ENCODE measurements around the gene CAP2.

Gene CAP2

GRCh38 chr6:17485946-17486345, 92.6 kb downstream of the CAP2 start:
- H4K20me1 ChIP-seq (ENCODE audit: control insufficient read depth, insufficient read depth, low read depth, low read length) = no peaks in the 10 kb centered on the region
- H3K4me2 ChIP-seq (ENCODE audit: low read length) = no peak overlapping the region
- no peaks in the 10 kb centered on the region for H3K27me3 ChIP-seq (ENCODE audit: control insufficient read depth, low read length)
- TF ChIP-seq, protein P1, sequence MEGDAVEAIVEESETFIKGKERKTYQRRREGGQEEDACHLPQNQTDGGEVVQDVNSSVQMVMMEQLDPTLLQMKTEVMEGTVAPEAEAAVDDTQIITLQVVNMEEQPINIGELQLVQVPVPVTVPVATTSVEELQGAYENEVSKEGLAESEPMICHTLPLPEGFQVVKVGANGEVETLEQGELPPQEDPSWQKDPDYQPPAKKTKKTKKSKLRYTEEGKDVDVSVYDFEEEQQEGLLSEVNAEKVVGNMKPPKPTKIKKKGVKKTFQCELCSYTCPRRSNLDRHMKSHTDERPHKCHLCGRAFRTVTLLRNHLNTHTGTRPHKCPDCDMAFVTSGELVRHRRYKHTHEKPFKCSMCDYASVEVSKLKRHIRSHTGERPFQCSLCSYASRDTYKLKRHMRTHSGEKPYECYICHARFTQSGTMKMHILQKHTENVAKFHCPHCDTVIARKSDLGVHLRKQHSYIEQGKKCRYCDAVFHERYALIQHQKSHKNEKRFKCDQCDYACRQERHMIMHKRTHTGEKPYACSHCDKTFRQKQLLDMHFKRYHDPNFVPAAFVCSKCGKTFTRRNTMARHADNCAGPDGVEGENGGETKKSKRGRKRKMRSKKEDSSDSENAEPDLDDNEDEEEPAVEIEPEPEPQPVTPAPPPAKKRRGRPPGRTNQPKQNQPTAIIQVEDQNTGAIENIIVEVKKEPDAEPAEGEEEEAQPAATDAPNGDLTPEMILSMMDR (IDR thresholded peaks at IDR 0.05; ENCODE audit: low read depth, low read length, poor library complexity, severe bottlenecking) = no peak
- no peak for TF ChIP-seq EZH2phosphoT487 (IDR thresholded peaks at IDR 0.05; ENCODE audit: borderline replicate concordance, low read length)
- H3F3A ChIP-seq (ENCODE audit: control insufficient read depth, insufficient read depth) = no peaks in the 10 kb centered on the region
- no peaks in the 10 kb centered on the region for H3K9me2 ChIP-seq (replicated peaks; ENCODE audit: control insufficient read depth, low read length)
- no peaks in the 10 kb centered on the region for H3K36me3 ChIP-seq (ENCODE audit: control insufficient read depth, low read length)
- H3K4me1 ChIP-seq (ENCODE audit: control insufficient read depth, low read length) = no peaks in the 10 kb centered on the region
- no peak overlapping the region for H3K4me3 ChIP-seq (ENCODE audit: low read length)
- no peak overlapping the region for H3K27ac ChIP-seq (ENCODE audit: low read depth, low read length)
- H3K79me2 ChIP-seq (ENCODE audit: control insufficient read depth, low read length) = no peaks in the 10 kb centered on the region
- no peaks in the 10 kb centered on the region for H3K9me3 ChIP-seq (ENCODE audit: control insufficient read depth, insufficient read depth, low read length)

DNA sequence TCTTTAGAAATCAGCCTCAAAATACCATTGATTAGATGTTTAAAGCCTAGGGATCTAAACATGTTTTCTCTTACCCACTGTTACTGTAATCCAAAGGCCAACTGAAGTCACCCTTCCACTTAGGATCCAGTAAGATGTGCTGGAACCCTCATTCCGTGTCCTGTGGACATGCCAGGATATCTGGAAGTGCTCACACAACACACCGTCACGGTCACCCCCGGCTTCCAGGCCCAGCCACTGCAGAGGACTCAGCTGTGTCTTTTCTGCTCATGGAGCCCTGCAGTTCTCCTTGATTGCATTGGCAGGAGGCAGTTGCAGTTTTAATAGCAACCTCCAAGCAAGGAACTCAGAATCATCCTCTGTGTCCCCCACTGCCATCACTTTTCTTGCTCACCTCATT, 93.3 kb downstream of the CAP2 start:
- Histone ChIP-seq H3K4me1 (ENCODE audit: control insufficient read depth, low read length) (no peaks in the 10 kb centered on the region), H3K79me2 (ENCODE audit: control insufficient read depth, low read length) (no peaks in the 10 kb centered on the region), H3K9me3 (ENCODE audit: control insufficient read depth, insufficient read depth, low read length) (no peaks in the 10 kb centered on the region), H3F3A (ENCODE audit: control insufficient read depth, insufficient read depth) (no peaks in the 10 kb centered on the region), H3K27ac (ENCODE audit: low read depth, low read length) (no peak overlapping the region), H3K27me3 (ENCODE audit: control insufficient read depth, low read length) (no peaks in the 10 kb centered on the region), H3K4me2 (ENCODE audit: low read length) (no peak overlapping the region), H3K9me2 (replicated peaks; ENCODE audit: control insufficient read depth, low read length) (no peaks in the 10 kb centered on the region), H3K36me3 (ENCODE audit: control insufficient read depth, low read length) (no peaks in the 10 kb centered on the region), H3K4me3 (ENCODE audit: low read length) (no peak overlapping the region), H4K20me1 (ENCODE audit: control insufficient read depth, insufficient read depth, low read depth, low read length) (no peaks in the 10 kb centered on the region)
- TF ChIP-seq, protein P1 (IDR thresholded peaks at IDR 0.05; ENCODE audit: low read depth, low read length, poor library complexity, severe bottlenecking) = no peak
- no peak for TF ChIP-seq EZH2phosphoT487 (IDR thresholded peaks at IDR 0.05; ENCODE audit: borderline replicate concordance, low read length)

GRCh38 chr6:17490724-17491123, 97.3 kb downstream of the CAP2 start:
- no peak overlapping the region for H3K4me3 ChIP-seq (ENCODE audit: low read length)
- H3K4me1 ChIP-seq (ENCODE audit: control insufficient read depth, low read length) = no peaks in the 10 kb centered on the region
- H3K79me2 ChIP-seq (ENCODE audit: control insufficient read depth, low read length) = no peaks in the 10 kb centered on the region
- no peaks in the 10 kb centered on the region for H3K27me3 ChIP-seq (ENCODE audit: control insufficient read depth, low read length)
- TF ChIP-seq, protein P1 (IDR thresholded peaks at IDR 0.05; ENCODE audit: low read depth, low read length, poor library complexity, severe bottlenecking) = no peak
- no peak for TF ChIP-seq EZH2phosphoT487 (IDR thresholded peaks at IDR 0.05; ENCODE audit: borderline replicate concordance, low read length)
- no peaks in the 10 kb centered on the region for H3K9me3 ChIP-seq (ENCODE audit: control insufficient read depth, insufficient read depth, low read length)
- no peak overlapping the region for H3K27ac ChIP-seq (ENCODE audit: low read depth, low read length)
- H4K20me1 ChIP-seq (ENCODE audit: control insufficient read depth, insufficient read depth, low read depth, low read length) = no peaks in the 10 kb centered on the region
- no peaks in the 10 kb centered on the region for H3F3A ChIP-seq (ENCODE audit: control insufficient read depth, insufficient read depth)
- no peaks in the 10 kb centered on the region for H3K36me3 ChIP-seq (ENCODE audit: control insufficient read depth, low read length)
- no peaks in the 10 kb centered on the region for H3K9me2 ChIP-seq (replicated peaks; ENCODE audit: control insufficient read depth, low read length)
- no peak overlapping the region for H3K4me2 ChIP-seq (ENCODE audit: low read length)

All from DOHH2 (cell line).